A549 (cell line): ENCODE measurements around the gene NBR1. TPM values are rescaled to one million over a fixed set of nuclear protein-coding genes. Genes with fewer than 3 reads are reported as not detected.

Experiments
- ATAC-seq, 2 experiments: fragments of 200-7000 bp in 1 of 2; fragments of >200 bp in 1 of 2; cut with Nextera tagmentation in 1 of 2; cut with Tn5 transposase in 1 of 2; 3 replicates each; pipeline versions ENCODE4 v1.8.0 to v1.9.1; 2018 to 2020; ENCODE audit warnings: mild to moderate bottlenecking in 1 of 2, moderate library complexity in 1 of 2
- CTCF ChIA-PET: fragments of 300-600 bp; sonication (Branson Sonifier 250); formaldehyde crosslinking; extraction: SDS; loops from one replicate; lab custom pipeline; 2021; ENCODE audit warnings: antibody characterized with exemption, inconsistent platforms; lab: Yijun Ruan, JAX
- POLR2A ChIA-PET: fragments of 350-600 bp; formaldehyde crosslinking; extraction: SDS; loops from one replicate; lab custom pipeline; 2021; ENCODE audit warnings: antibody characterized with exemption, inconsistent platforms; lab: Yijun Ruan, JAX
- DNase-seq, 2 experiments: peaks; one replicate each; pipeline versions ENCODE4 v3.0.0 to v3.0.0-alpha.2; 2011 to 2016; ENCODE audit warnings: low read depth in 1 of 2, low spot score in 1 of 2
- FAIRE-seq: peaks from 2 replicates; lab custom pipeline; 2011; peaks lifted over from hg19 to GRCh38; lab: Jason Lieb, UNC
- H3K27ac ChIP-seq, 2 experiments: fragments of >200 bp; sonication (Bioruptor Twin); formaldehyde crosslinking; 3 replicates each; pipeline ENCODE4 v1.5.1; 2016 to 2017
- H3K4me1 ChIP-seq: fragments of >200 bp; sonication (Bioruptor Twin); formaldehyde crosslinking; 3 replicates; pipeline ENCODE4 v1.6.1; 2016
- H3K4me2 ChIP-seq: fragments of >200 bp; sonication (Bioruptor Twin); formaldehyde crosslinking; 3 replicates; pipeline ENCODE4 v1.6.1; 2016
- H3K4me3 ChIP-seq: fragments of >200 bp; sonication (Bioruptor Twin); formaldehyde crosslinking; 3 replicates; pipeline ENCODE4 v1.5.1; 2016
- H3K9me3 ChIP-seq: fragments of >200 bp; sonication (Bioruptor Twin); formaldehyde crosslinking; 3 replicates; pipeline ENCODE4 v1.6.1; 2016
- ATOH8 ChIP-seq: fragments of 250-450 bp; sonication (Bioruptor Pico); IDR thresholded peaks from 2 replicates; pipeline ENCODE4 v1.5.0; 2020; ENCODE audit warnings: low read depth, mild to moderate bottlenecking, moderate library complexity
- CBX2 ChIP-seq: fragments of 200-600 bp; sonication (generic); IDR thresholded peaks from 2 replicates; pipeline ENCODE4 v1.6.1; 2016; ENCODE audit warnings: low read depth, mild to moderate bottlenecking, borderline replicate concordance
- CBX8 ChIP-seq: fragments of 200-600 bp; sonication (generic); IDR thresholded peaks from 2 replicates; pipeline ENCODE4 v1.6.1; 2016
- CHD4 ChIP-seq: fragments of 200-600 bp; sonication (generic); IDR thresholded peaks from 2 replicates; pipeline ENCODE4 v1.6.1; 2016; ENCODE audit warnings: antibody characterized with exemption, mild to moderate bottlenecking, borderline replicate concordance
- EP300 ChIP-seq, 2 experiments: fragments of >200 bp; sonication (Bioruptor Twin); formaldehyde crosslinking; IDR thresholded peaks; 2 replicates in 1 of 2; 3 replicates in 1 of 2; pipeline ENCODE4 v1.6.1; 2016 to 2017
- FOXS1 ChIP-seq: fragments of 250-450 bp; sonication (Bioruptor Pico); IDR thresholded peaks from 2 replicates; pipeline ENCODE4 v1.5.0; 2020; ENCODE audit warnings: mild to moderate bottlenecking, moderate library complexity
- GATA3 ChIP-seq: IDR thresholded peaks from 2 replicates; pipeline ENCODE4 v1.6.1; 2012; ENCODE audit warnings: borderline replicate concordance
- HDAC2 ChIP-seq: fragments of 200-600 bp; sonication (generic); IDR thresholded peaks from 2 replicates; pipeline ENCODE4 v1.6.1; 2016
- HES2 ChIP-seq: fragments of >200 bp; sonication (Bioruptor Twin); formaldehyde crosslinking; IDR thresholded peaks from 2 replicates; pipeline ENCODE4 v1.6.1; 2016
- HOXB13 ChIP-seq: fragments of 250-450 bp; sonication (Bioruptor Pico); IDR thresholded peaks from 2 replicates; pipeline ENCODE4 v1.5.0; 2020; ENCODE audit warnings: low read depth, mild to moderate bottlenecking, moderate library complexity
- HOXB5 ChIP-seq: fragments of 250-450 bp; sonication (Bioruptor Pico); IDR thresholded peaks from 2 replicates; pipeline ENCODE4 v1.5.0; 2020; ENCODE audit warnings: mild to moderate bottlenecking, moderate library complexity
- JUNB ChIP-seq: fragments of >200 bp; sonication (Bioruptor Twin); formaldehyde crosslinking; IDR thresholded peaks from 2 replicates; pipeline ENCODE4 v1.6.1; 2016
- MAFK ChIP-seq: fragments of 450-650 bp; IDR thresholded peaks from 2 replicates; pipeline ENCODE4 v1.6.1; 2014; ENCODE audit not compliant: partially characterized antibody
- NR3C1 ChIP-seq: fragments of >200 bp; sonication (Bioruptor Twin); formaldehyde crosslinking; IDR thresholded peaks from 3 replicates; pipeline ENCODE4 v1.6.1; 2017
- PHF8 ChIP-seq: fragments of 200-600 bp; sonication (generic); IDR thresholded peaks from 2 replicates; pipeline ENCODE4 v1.6.1; 2016; ENCODE audit warnings: low read depth, mild to moderate bottlenecking, antibody characterized with exemption, moderate library complexity, borderline replicate concordance
- POLR2A ChIP-seq: IDR thresholded peaks from 2 replicates; pipeline ENCODE4 v1.6.1; 2012; ENCODE audit warnings: mild to moderate bottlenecking, low read length
- POLR2AphosphoS2 ChIP-seq: conservative IDR thresholded peaks from 2 replicates; pipeline ENCODE4 v1.6.1; 2012; ENCODE audit warnings: low read length, improper control_type of control experiment, inconsistent platforms
- RARB ChIP-seq: fragments of 250-450 bp; sonication (Bioruptor Pico); IDR thresholded peaks from 2 replicates; pipeline ENCODE4 v1.8.0; 2021; ENCODE audit warnings: mild to moderate bottlenecking, moderate library complexity
- RFX5 ChIP-seq: fragments of 450-650 bp; IDR thresholded peaks from 2 replicates; pipeline ENCODE4 v1.7.1; 2014; ENCODE audit warnings: antibody characterized with exemption, mild to moderate bottlenecking, moderate library complexity
- RNF2 ChIP-seq: fragments of 200-600 bp; sonication (generic); IDR thresholded peaks from 2 replicates; pipeline ENCODE4 v1.6.1; 2016; ENCODE audit warnings: low read depth, mild to moderate bottlenecking, antibody characterized with exemption, moderate library complexity, borderline replicate concordance
- SMC3 ChIP-seq: fragments of >200 bp; sonication (Bioruptor Twin); formaldehyde crosslinking; IDR thresholded peaks from 3 replicates; pipeline ENCODE4 v1.6.1; 2018; ENCODE audit warnings: inconsistent platforms
- ZC3H11A ChIP-seq: fragments of 450-650 bp; IDR thresholded peaks from 2 replicates; pipeline ENCODE4 v1.6.1; 2014; ENCODE audit warnings: antibody characterized with exemption, mild to moderate bottlenecking
- ZNF302 ChIP-seq: fragments of 250-450 bp; sonication (Bioruptor Pico); IDR thresholded peaks from 2 replicates; pipeline ENCODE4 v1.9.0; 2021; ENCODE audit warnings: inconsistent platforms, mild to moderate bottlenecking, moderate library complexity
- WGBS: methylation state at CpG from one replicate; pipeline ENCODE4 v1.1.6; 2017; ENCODE audit errors: missing lambda C conversion rate; 5-methylcytosine and 5-hydroxymethylcytosine counted together
- polyA plus RNA-seq, 4 experiments: library from polyadenylated mRNA; depleted of rRNA in 3 of 4; stranded (reverse); fragments of >200 nt; fragmentation: RNase III in 1 of 4; extraction: RNeasy Plus Mini Kit Qiagen cat#74134 plus additional on column Dnase treatment in 1 of 4; gene quantifications; 2 replicates in 3 of 4; 3 replicates in 1 of 4; pipeline ENCODE4 v1.2.3, GENCODE V29; 2011 to 2017
- TF ChIP-seq, protein P1 (sequence below): fragments of 250-450 bp; sonication (Bioruptor Pico); IDR thresholded peaks from 2 replicates; pipeline ENCODE4 v1.5.0; 2021; ENCODE audit warnings: mild to moderate bottlenecking, moderate library complexity, borderline replicate concordance
- TF ChIP-seq, protein P2 (sequence below): IDR thresholded peaks from 2 replicates; pipeline ENCODE4 v1.6.1; 2012

NBR1 gene
- polyA plus RNA-seq, 2 of the 4 experiments (the other 2 are of a cell fraction): 41.8 to 86.8 TPM

GRCh38 chr17:43217614-43218087 is 46.6 kb downstream of the NBR1 start:
- H3K27ac ChIP-seq: no peak overlapping the region
- CTCF ChIA-PET: interaction anchor here (0.7 to 1.9 kb wide), 5 partner anchors 9 to 92 kb away, joined by 3 to 7 read pairs (median 3); no protein-coding TSS in a partner anchor
- POLR2A ChIA-PET: interaction anchor here (2.5 kb wide), 1 partner anchor 98 kb away, joined by 15 read pairs; no protein-coding TSS in a partner anchor
- WGBS: 93% methylated on average over 2 of the region's 2 CpGs
- no peaks in the 10 kb centered on the region for H3K9me3 ChIP-seq
- TF ChIP-seq RARB (CRISPR knock-in tag) (no peak), GATA3 (no peak)
- TF ChIP-seq, all 56 proteins: peak for 0
- DNase-seq: no peak
- no peak overlapping the region for H3K4me2 ChIP-seq
- peaks cover 2% of the 10 kb centered on the region; the same call in 1 of the 3 replicates for H3K4me1 ChIP-seq
- H3K4me3 ChIP-seq: no peak overlapping the region
- FAIRE-seq: no peak
- ATAC-seq: no peak

DNA sequence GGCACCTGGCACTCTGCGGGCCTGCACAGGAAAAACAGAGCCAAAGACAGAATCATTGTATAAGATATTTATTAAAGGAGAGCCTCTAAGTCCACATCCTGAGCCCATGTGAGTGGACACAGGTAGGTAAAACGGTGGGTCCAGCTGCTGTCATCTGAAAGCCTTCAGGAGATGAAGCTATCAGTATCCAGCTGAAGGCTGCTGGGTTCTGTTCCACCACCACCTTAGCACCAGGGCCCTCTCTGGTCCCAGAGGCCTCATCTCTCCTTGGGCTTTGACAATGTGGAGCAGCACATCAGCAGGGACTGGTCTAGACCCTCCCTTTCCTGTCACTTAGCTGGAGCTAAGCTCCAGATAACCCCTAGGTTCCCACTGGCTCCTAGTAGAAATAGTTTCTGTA is 48.0 kb downstream of the NBR1 start:
- no peaks in the 10 kb centered on the region for H3K9me3 ChIP-seq
- ATAC-seq (no peak; a peak in 1 of 6 replicates), FAIRE-seq (no peak), DNase-seq (no peak)
- CTCF ChIA-PET: interaction anchor here (0.6 to 1.8 kb wide), 3 partner anchors 41 to 91 kb away, joined by 4 to 5 read pairs (median 5); no protein-coding TSS in a partner anchor
- WGBS: 77% methylated on average over 2 of the region's 2 CpGs
- no peak for TF ChIP-seq JUNB
- TF ChIP-seq, protein P1, sequence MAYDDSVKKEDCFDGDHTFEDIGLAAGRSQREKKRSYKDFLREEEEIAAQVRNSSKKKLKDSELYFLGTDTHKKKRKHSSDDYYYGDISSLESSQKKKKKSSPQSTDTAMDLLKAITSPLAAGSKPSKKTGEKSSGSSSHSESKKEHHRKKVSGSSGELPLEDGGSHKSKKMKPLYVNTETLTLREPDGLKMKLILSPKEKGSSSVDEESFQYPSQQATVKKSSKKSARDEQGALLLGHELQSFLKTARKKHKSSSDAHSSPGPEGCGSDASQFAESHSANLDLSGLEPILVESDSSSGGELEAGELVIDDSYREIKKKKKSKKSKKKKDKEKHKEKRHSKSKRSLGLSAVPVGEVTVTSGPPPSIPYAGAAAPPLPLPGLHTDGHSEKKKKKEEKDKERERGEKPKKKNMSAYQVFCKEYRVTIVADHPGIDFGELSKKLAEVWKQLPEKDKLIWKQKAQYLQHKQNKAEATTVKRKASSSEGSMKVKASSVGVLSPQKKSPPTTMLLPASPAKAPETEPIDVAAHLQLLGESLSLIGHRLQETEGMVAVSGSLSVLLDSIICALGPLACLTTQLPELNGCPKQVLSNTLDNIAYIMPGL: no peak
- TF ChIP-seq HDAC2: no peak
- TF ChIP-seq HOXB5 (CRISPR knock-in tag): no peak
- TF ChIP-seq FOXS1 (CRISPR knock-in tag): no peak
- no peak for TF ChIP-seq ZC3H11A
- TF ChIP-seq RFX5: no peak
- TF ChIP-seq, protein P2, sequence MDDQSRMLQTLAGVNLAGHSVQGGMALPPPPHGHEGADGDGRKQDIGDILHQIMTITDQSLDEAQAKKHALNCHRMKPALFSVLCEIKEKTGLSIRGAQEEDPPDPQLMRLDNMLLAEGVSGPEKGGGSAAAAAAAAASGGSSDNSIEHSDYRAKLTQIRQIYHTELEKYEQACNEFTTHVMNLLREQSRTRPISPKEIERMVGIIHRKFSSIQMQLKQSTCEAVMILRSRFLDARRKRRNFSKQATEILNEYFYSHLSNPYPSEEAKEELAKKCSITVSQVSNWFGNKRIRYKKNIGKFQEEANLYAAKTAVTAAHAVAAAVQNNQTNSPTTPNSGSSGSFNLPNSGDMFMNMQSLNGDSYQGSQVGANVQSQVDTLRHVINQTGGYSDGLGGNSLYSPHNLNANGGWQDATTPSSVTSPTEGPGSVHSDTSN: no peak
- no peak for TF ChIP-seq ZNF302 (CRISPR knock-in tag)
- TF ChIP-seq CBX2: no peak
- TF ChIP-seq MAFK: no peak
- TF ChIP-seq POLR2AphosphoS2: no peak
- no peak for TF ChIP-seq HES2
- no peak for TF ChIP-seq PHF8
- no peak for TF ChIP-seq EP300 (IDR thresholded peaks at IDR 0.05)
- TF ChIP-seq HOXB13 (CRISPR knock-in tag): no peak
- TF ChIP-seq, all 56 proteins: peak for 0
- no peak overlapping the region for H3K27ac ChIP-seq
- no peak overlapping the region for H3K4me2 ChIP-seq
- no peak overlapping the region for H3K4me3 ChIP-seq
- POLR2A ChIA-PET: interaction anchor here (1.1 to 2.8 kb wide), 2 partner anchors 24 to 97 kb away, joined by 3 to 25 read pairs; no protein-coding TSS in a partner anchor
- no peaks in the 10 kb centered on the region for H3K4me1 ChIP-seq

DNA sequence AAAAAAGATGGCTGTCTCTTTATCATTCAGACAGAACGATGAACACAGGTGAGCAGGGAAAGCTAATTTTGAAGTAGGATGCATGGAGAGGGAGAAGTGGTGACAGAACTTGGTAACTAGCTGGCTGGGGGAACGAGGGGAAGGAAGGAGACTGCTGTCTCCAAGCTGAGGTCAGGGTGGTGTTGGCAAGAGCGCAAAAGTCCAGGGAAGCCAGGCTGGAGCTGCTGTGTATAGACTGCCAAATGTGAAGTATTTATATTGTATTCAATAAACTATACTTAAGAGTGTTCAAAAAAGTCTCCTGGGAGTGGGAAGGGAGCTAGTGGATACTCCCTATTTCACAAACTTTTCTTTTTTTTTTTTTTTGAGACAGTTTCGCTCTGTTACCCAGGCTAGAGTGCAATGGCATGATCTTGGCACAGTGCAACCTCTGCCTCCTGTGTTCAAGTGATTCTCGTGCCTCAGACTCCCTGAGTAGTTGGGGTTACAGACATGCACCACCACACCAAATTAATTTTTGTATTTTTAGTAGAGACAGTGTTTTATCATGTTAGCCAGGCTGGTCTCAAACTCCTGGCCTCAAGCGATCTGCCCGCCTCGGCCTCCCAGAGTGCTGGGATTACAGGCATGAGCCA is 48.8 kb downstream of the NBR1 start:
- H3K4me2 ChIP-seq: no peak overlapping the region
- DNase-seq: no peak
- no peak overlapping the region for H3K4me3 ChIP-seq
- no peak overlapping the region for H3K27ac ChIP-seq
- no peak for FAIRE-seq
- 76% methylated on average over 8 of the region's 8 CpGs for WGBS
- CTCF ChIA-PET: interaction anchor here (0.5 to 1.8 kb wide), 6 partner anchors 22 to 806 kb away, joined by 3 to 5 read pairs (median 4); no protein-coding TSS in a partner anchor
- no peaks in the 10 kb centered on the region for H3K9me3 ChIP-seq
- TF ChIP-seq CBX8 (no peak), NR3C1 (no peak), FOXS1 (CRISPR knock-in tag) (no peak), RNF2 (no peak), ZNF302 (CRISPR knock-in tag) (no peak), POLR2A (no peak), ATOH8 (CRISPR knock-in tag) (no peak), RFX5 (no peak), CHD4 (no peak), ZC3H11A (no peak), HDAC2 (no peak), SMC3 (no peak), PHF8 (no peak), GATA3 (no peak)
- TF ChIP-seq, protein P1: no peak
- TF ChIP-seq, all 56 proteins: peak for 0
- no peak for ATAC-seq
- H3K4me1 ChIP-seq: no peaks in the 10 kb centered on the region
- POLR2A ChIA-PET: interaction anchor here (0.6 to 2.8 kb wide), 5 partner anchors 8 to 635 kb away, joined by 3 to 25 read pairs (median 4); partner anchors contain the start of gene TMEM106A
